Mucosa of descending colon (tissue), 3 donors: Measurements from ENCODE around the gene GZMA. TPM values are rescaled to one million over a fixed set of nuclear protein-coding genes. Genes with fewer than 3 reads are reported as not detected.
"Not testable (repeated sequence)": the region's sequence is repeated elsewhere in the genome, so short reads cannot be mapped to it uniquely, and the experiment has no call there.

Source experiments
- ATAC-seq: fragments of 200-7000 bp; cut with Tn5 transposase; one replicate; pipeline ENCODE4 v1.9.1; 2020; ENCODE audit warnings: mild to moderate bottlenecking, moderate library complexity
- DNase-seq, 3 donors: peaks; one replicate each; pipeline ENCODE4 v3.0.0-alpha.2; 2020
- H3K36me3 ChIP-seq: fragments of 200-600 bp; one replicate; pipeline ENCODE4 v1.8.0; 2021; ENCODE audit warnings: low read depth, mild to moderate bottlenecking
- H3K4me1 ChIP-seq: fragments of 200-600 bp; one replicate; pipeline ENCODE4 v1.8.0; 2021; ENCODE audit warnings: low read depth, mild to moderate bottlenecking
- H3K4me3 ChIP-seq: fragments of 200-600 bp; one replicate; pipeline ENCODE4 v1.8.0; 2021; ENCODE audit warnings: mild to moderate bottlenecking
- H3K9me3 ChIP-seq: fragments of 200-600 bp; one replicate; pipeline ENCODE4 v1.8.0; 2021; ENCODE audit warnings: mild to moderate bottlenecking
- intact Hi-C, 2 donors: fragments of 100-400 bp; cut with DNase I in 1 of 2; cut with micrococcal nuclease in 1 of 2; formaldehyde crosslinking; loops; one replicate each; pipeline versions ENCODE4 v1.11.0 to v1.11.1; 2022; cut with DNase I, micrococcal nuclease
- total RNA-seq, 3 donors: library from RNA; stranded (reverse); fragmentation: NEBNext Ultra II Directional in 2 of 3; extraction: Animal tissue kit (Norgen Biotek cat#: 25700) in 2 of 3; gene quantifications; one replicate each; pipeline versions ENCODE4 v1.2.1 to v1.2.4, GENCODE V29; 2021 to 2023
- TF ChIP-seq, protein P1 (sequence below): fragments of 200-600 bp; IDR thresholded peaks from one replicate; pipeline ENCODE4 v1.8.0; 2022; ENCODE audit warnings: antibody characterized with exemption, mild to moderate bottlenecking
- donor health status: DM: no; HTN: no; CAD: no; lungs with moderate emphysema.
- donor health status: DM: no; HTN: no; CAD: no.
- donor health status: DM: no; HTN: yes; CAD: no.

The GZMA gene
- total RNA-seq, 3 donors from 2014 or later = 9.0 to 17.2 (median 9.3) TPM

DNA sequence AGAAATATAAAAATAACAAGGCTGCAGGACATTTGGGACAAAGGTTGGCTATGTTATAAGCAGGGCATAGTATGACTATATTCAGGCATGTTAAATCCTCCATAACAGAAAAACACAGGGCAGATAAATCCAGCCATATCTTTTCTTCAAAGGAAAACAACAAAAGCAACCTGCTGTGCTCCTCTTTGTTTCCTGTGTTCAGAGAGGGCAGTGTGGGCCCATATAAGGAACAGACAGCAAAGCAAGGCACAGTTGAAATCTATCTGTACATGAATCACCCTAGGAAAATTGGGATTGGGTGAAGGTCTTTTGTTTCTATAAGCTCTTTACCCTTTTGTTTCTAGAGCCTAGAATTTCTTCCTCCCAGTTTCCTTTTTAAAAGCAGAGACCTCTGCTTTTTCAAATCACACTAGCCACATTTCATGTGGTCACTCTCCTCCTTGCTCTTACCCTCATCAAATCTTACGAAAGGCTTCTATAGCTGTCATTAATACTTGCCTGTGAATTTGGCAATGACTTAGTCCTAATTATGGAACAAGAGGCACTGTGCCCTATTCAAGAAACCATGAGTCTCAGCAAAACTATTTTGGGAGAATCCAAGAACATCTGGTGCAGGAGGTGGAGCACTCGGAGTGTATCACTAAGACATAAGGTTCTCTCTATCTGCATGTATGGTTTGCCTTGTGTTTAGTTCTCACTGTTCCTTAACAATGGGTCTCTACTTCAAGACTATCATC lies 1.8 kb downstream of the GZMA start:
- TF ChIP-seq, protein P1, sequence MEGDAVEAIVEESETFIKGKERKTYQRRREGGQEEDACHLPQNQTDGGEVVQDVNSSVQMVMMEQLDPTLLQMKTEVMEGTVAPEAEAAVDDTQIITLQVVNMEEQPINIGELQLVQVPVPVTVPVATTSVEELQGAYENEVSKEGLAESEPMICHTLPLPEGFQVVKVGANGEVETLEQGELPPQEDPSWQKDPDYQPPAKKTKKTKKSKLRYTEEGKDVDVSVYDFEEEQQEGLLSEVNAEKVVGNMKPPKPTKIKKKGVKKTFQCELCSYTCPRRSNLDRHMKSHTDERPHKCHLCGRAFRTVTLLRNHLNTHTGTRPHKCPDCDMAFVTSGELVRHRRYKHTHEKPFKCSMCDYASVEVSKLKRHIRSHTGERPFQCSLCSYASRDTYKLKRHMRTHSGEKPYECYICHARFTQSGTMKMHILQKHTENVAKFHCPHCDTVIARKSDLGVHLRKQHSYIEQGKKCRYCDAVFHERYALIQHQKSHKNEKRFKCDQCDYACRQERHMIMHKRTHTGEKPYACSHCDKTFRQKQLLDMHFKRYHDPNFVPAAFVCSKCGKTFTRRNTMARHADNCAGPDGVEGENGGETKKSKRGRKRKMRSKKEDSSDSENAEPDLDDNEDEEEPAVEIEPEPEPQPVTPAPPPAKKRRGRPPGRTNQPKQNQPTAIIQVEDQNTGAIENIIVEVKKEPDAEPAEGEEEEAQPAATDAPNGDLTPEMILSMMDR = no peak
- intact Hi-C loops = no loop called here
- Histone ChIP-seq H3K4me3 (no peak overlapping the region), H3K36me3 (no peaks in the 10 kb centered on the region), H3K9me3 (no peaks in the 10 kb centered on the region), H3K4me1 (no peaks in the 10 kb centered on the region)
- no peak for DNase-seq
- ATAC-seq = no peak

DNA sequence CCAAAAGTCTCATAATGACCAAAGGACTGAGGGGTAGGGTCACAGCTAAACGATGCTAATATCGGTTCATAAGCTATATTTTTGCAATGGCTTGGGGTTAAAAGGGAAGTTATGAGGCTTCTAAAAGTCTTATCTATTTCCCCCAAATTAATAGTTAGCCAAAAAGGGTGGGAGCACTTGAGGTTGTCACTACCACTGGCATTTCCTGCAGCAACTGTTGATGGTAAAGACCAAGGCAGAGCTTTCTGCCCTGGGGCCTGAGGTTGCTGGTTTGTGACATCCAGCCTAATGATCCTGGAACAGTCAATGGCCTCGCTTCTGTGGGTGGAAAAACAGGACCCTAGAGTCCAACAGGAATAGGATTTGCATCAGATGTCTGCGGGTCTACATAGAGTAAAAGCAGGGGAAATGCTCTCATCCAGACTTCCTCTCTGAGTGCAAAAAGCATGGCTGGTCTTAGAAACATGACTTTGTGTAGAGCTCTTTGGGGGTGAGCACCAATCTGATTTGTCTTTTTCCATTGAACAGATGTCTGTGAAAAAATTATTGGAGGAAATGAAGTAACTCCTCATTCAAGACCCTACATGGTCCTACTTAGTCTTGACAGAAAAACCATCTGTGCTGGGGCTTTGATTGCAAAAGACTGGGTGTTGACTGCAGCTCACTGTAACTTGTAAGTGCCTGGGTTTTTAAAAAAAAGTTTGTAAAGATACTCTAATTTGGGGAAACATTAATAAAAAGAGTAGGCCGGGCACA lies 2.7 kb downstream of the GZMA start:
- Histone ChIP-seq H3K9me3 (no peaks in the 10 kb centered on the region), H3K4me1 (no peaks in the 10 kb centered on the region), H3K36me3 (no peaks in the 10 kb centered on the region), H3K4me3 (no peak overlapping the region)
- intact Hi-C loops = no loop called here
- TF ChIP-seq, protein P1 = no peak
- ATAC-seq (no peak), DNase-seq (no peak)

DNA sequence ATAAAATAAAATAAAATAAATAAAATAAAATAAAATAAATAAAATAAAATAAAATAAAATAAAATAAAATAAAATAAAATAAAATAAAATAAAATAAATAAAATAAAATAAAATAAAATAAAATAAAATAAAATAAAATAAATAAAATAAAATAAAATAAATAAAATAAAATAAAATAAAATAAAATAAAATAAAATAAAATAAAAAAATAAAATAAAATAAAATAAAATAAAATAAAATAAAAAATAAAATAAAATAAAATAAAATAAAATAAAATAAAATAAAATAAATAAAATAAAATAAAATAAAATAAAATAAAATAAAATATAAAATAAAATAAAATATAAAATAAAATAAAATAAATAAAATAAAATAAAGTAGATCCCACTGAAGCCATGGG lies 3.5 kb downstream of the GZMA start:
- intact Hi-C loops, H3K36me3 ChIP-seq, H3K4me3 ChIP-seq, H3K4me1 ChIP-seq, H3K9me3 ChIP-seq, ATAC-seq, DNase-seq: not testable (repeated sequence)

DNA sequence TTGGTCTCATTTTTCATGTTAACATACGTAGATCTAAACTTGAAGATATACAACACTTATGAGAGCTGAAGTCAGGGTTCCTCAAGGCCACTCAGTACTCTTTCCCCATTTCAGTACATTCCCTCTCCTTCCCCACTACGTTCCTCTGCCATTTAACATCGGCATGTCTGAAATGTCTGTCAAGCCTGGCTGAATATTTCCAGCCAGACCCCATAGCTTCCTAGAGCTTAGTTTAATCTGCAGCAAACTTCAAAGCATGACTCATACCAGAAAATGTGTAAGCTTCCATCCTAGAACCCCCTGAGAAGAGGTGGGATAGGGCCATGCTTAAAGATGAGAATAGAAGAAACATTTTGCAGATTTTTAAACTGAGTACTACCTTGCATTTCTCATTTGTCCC lies 6.2 kb downstream of the GZMA start:
- no peak overlapping the region for H3K4me3 ChIP-seq
- H3K4me1 ChIP-seq = no peaks in the 10 kb centered on the region
- DNase-seq = no peak
- intact Hi-C loops = no loop called here
- no peaks in the 10 kb centered on the region for H3K9me3 ChIP-seq
- no peaks in the 10 kb centered on the region for H3K36me3 ChIP-seq
- TF ChIP-seq, protein P1 = no peak
- no peak for ATAC-seq

DNA sequence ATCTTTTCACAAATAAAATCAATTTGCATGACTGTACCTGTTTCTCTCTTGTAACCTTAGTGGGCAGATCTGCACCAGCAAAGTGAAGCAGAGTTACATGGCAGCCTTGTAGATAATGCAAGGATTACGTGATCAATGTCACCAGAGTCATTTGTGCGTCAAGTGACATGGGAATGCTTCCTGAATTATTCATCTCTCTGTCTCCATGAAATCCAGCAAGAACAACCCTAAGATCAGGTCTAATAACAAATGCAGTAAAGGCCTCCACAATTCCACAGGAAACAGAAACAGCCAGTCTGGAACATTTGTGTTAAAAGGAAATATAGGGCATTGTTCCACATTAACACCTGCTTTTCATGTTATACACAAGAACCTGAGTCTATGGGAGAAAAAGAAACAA lies 7.8 kb downstream of the GZMA start:
- ATAC-seq (no peak), DNase-seq (no peak)
- H3K4me3 ChIP-seq = no peak overlapping the region
- H3K9me3 ChIP-seq = no peaks in the 10 kb centered on the region
- intact Hi-C loops = no loop called here
- TF ChIP-seq, protein P1 = no peak
- H3K36me3 ChIP-seq = no peaks in the 10 kb centered on the region
- no peaks in the 10 kb centered on the region for H3K4me1 ChIP-seq

DNA sequence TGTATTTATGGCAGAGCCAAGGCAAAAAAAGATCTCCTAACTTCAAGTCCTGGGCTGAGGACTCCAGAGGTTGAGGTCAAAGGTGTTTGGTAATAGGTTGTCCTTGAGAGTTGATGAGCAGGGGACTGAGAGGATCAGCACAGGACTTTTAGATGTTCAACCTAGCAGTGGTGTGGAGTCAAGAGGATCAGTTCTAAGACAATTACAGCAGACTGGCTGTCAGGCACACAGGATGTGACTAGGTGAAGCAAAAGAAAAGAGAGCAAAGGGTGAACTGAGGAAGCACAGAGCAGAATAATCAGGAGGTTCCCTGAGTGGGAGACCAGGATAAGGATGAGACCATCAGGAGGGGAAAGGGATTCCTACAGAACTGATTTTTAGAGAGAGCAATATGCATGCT lies 10.9 kb downstream of the GZMA start:
- no peaks in the 10 kb centered on the region for H3K9me3 ChIP-seq
- no peaks in the 10 kb centered on the region for H3K36me3 ChIP-seq
- no peak overlapping the region for H3K4me3 ChIP-seq
- TF ChIP-seq, protein P1 = no peak
- no peaks in the 10 kb centered on the region for H3K4me1 ChIP-seq
- no peak for DNase-seq
- no peak for ATAC-seq
- intact Hi-C loops = no loop called here
